Effector memory CD4-positive, alpha-beta T cell (primary cell): ENCODE results near the gene C19orf38.

Source experiments
- DNase-seq, 3 donors: peaks; one replicate each; pipeline ENCODE4 v3.0.0-alpha.2; 2020
- H3K27ac ChIP-seq: 2 replicates; pipeline ENCODE4 v1.7.0; 2013; ENCODE audit warnings: mild to moderate bottlenecking, low read length, moderate library complexity; ENCODE audit not compliant: insufficient read depth, poor library complexity, severe bottlenecking
- H3K27me3 ChIP-seq: replicated peaks from 2 replicates; pipeline ENCODE4 v1.7.0; 2013; ENCODE audit warnings: mild to moderate bottlenecking, low read length; ENCODE audit not compliant: insufficient read depth, control insufficient read depth, poor library complexity, severe bottlenecking
- H3K36me3 ChIP-seq: 2 replicates; pipeline ENCODE4 v1.7.0; 2013; ENCODE audit warnings: mild to moderate bottlenecking, low read length, moderate library complexity; ENCODE audit not compliant: control insufficient read depth, insufficient read depth
- H3K4me1 ChIP-seq: 2 replicates; pipeline ENCODE4 v1.7.0; 2013; ENCODE audit warnings: low read length, mild to moderate bottlenecking; ENCODE audit not compliant: control insufficient read depth, insufficient read depth, poor library complexity, severe bottlenecking
- H3K4me3 ChIP-seq: 2 replicates; pipeline ENCODE4 v1.7.0; 2013; ENCODE audit warnings: low read length, low read depth, mild to moderate bottlenecking; ENCODE audit not compliant: insufficient read depth, poor library complexity, severe bottlenecking
- H3K9me3 ChIP-seq: 2 replicates; pipeline ENCODE4 v1.7.0; 2013; ENCODE audit warnings: mild to moderate bottlenecking, low read length, moderate library complexity; ENCODE audit not compliant: control insufficient read depth

Gene C19orf38

DNA sequence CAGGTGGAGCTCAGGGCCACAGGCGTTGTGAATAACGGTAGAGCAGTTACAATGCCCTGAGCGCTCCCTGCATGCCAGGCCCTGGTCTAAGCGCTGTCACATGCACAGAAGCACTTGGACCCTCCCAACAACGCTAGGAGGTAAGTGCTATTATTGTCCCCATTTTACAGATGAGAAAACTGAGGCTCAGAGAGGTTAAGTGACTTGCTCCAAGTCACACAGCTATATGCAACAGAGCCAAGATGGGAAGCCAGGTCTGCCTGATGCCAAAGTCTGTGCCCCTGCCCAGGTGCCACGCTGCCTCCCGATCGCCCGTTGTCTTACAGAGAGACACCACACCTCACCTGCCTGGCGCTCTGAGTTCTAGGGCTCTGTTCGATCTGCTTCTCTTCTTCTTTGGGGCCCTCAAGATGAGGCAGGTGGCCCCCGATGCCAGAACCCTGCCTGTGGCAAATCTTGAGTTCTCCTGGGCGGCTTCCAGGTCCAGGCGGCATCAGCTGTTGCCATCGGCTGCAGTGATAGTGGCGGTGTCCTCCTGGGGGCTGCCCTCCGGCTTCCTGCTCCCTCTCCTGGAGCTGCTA, 60.3 kb downstream of the C19orf38 start:
- Histone ChIP-seq H3K4me1 (no peaks in the 10 kb centered on the region), H3K4me3 (no peak overlapping the region), H3K36me3 (peaks cover 42% of the 10 kb centered on the region)

DNA sequence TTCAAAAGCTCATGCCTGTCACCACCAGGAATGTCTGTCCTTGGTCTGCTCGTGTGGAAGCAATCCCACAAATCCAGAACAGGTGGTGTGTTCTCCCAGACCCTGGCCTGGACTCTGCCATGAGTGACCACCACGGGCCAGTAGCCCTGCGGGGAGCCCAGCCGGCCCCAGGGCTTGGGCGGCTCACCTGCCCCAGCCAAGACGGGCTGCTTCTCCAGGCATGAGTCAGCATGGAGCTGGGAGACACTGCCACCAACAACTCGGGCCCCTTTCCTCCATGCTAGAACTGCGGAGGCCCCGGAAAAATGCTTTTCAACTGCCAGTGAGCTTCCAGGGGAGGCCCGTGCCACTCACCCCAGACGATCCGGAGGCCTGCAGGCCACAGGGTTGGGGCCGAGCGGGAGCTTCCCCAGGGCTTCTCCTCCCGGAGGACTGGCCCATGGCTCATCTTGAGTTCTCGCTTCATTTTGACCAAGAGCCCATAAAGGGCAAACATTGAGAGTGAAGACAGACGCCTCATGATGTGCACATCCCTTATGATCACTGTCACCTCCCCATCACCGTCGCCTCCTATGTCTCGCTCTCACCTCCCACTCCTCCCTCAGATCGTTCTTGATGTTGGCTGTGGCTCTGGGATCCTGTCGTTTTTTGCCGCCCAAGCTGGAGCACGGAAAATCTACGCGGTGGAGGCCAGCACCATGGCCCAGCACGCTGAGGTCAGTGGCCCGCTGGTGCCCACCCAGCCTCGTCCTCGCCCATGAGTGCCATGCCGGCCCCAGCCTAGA, 63.6 kb downstream of the C19orf38 start:
- Histone ChIP-seq H3K4me1 (no peaks in the 10 kb centered on the region), H3K27me3 (no peaks in the 10 kb centered on the region), H3K27ac (no peak overlapping the region), H3K36me3 (peaks cover 49% of the 10 kb centered on the region), H3K4me3 (no peak overlapping the region), H3K9me3 (no peaks in the 10 kb centered on the region)
- DNase-seq, result no peak

More for the DNA sequence above, 60.3 kb downstream of the C19orf38 start:
- no peak overlapping the region for H3K27ac ChIP-seq
- no peaks in the 10 kb centered on the region for H3K27me3 ChIP-seq
- H3K9me3 ChIP-seq, result no peaks in the 10 kb centered on the region
- no peak for DNase-seq

DNA sequence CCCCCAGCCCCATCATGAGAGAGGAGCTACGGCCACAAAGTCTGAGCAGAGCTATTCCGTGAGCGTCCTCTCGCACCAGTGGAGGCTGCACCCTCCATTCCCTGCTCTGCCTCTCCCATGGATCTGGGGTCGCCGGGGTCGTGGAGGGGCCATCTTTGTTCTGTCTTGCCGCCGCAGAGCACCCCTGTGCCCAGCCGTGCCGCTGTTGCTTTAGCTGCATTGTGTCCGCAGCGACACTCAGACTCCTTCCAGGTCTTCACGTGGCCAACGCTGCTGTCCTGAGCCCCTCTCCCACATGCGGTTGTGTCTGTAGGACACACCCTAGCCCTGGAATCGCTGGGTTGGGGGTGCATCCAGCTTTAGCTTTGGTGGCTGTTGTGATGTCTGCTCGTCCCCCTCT, 64.4 kb downstream of the C19orf38 start:
- no peaks in the 10 kb centered on the region for H3K27me3 ChIP-seq
- H3K27ac ChIP-seq, result no peak overlapping the region
- H3K9me3 ChIP-seq, result no peaks in the 10 kb centered on the region
- H3K36me3 ChIP-seq, result peaks cover 45% of the 10 kb centered on the region
- H3K4me1 ChIP-seq, result no peaks in the 10 kb centered on the region
- DNase-seq, result no peak
- H3K4me3 ChIP-seq, result no peak overlapping the region

DNA sequence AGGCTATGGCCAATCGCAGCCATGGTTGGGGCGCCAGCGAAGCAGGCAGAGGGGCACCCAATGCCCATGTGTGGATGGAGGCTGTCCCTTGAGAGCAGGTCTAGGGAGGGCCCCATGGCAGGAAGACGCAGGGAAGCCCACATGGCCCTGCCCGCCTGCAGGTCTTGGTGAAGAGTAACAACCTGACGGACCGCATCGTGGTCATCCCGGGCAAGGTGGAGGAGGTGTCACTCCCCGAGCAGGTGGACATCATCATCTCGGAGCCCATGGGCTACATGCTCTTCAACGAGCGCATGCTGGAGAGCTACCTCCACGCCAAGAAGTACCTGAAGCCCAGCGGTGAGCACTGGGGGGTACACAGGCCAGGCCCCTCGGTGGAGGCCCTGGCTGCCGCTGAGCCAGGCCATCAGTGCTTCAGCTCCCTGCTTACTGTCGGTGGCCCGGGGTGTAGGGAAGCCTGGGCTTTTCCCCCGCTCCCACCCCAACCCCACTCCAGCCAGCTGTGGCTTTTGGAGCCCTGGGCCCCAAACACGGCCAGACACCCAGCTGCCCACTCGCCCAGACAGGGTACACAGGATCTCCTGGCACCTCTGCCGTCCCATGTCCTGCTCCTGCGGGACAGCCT, 65.6 kb downstream of the C19orf38 start:
- H3K4me3 ChIP-seq, result no peak overlapping the region
- no peak overlapping the region for H3K27ac ChIP-seq
- DNase-seq, result no peak
- no peaks in the 10 kb centered on the region for H3K9me3 ChIP-seq
- peaks cover 33% of the 10 kb centered on the region for H3K36me3 ChIP-seq
- no peaks in the 10 kb centered on the region for H3K4me1 ChIP-seq
- H3K27me3 ChIP-seq, result no peaks in the 10 kb centered on the region

DNA sequence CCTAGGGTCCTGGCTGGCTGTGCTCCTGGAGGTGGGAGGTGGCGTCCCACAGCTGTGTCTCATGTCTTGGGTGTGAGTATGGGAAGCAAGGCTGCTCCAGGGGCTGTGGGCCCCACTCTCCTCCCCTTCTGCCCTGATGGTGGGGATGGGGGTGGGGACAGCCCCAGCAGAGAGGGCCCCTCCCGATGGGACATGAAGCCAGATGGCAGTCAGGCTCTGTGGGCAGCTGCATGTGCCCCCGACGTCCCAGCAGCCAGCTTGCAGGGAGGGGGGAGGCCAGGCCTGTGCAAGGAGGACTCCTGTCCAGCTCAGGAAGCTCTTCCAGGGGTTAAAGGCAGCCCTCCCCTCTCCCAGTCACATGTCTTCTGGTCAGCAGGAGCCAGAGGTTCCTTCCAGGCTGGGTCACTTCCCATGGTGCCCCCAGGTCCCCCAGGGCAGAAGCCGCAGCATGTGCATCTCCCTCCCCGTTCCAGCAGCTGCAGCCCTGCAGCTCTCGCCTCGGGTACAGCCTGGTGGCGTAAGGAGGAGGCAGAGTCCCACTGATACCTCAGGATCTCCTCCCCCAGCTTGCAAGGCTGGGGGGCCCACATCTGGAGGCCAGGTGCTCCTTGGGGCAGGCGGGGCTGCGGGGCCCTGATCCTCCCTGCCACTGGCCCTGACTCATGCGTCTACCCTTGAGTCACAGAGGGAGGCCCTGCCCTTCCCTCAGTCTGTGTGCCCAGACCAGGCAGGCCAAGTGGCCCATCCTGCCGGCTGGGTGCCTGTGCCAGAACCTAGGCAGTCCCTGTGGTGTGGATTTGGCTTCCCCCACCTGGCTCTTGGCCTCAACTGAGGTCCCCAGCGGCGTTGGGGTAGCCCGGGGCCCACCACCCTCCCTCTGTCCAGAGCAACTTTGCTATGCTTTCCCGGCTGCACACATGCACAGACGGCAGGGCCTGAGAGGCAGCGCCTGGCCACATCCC, 67.2 kb downstream of the C19orf38 start:
- Histone ChIP-seq H3K4me1 (no peaks in the 10 kb centered on the region), H3K4me3 (no peak overlapping the region), H3K27ac (no peak overlapping the region), H3K36me3 (peaks cover 35% of the 10 kb centered on the region), H3K9me3 (no peaks in the 10 kb centered on the region), H3K27me3 (no peaks in the 10 kb centered on the region)
- DNase-seq, result no peak

DNA sequence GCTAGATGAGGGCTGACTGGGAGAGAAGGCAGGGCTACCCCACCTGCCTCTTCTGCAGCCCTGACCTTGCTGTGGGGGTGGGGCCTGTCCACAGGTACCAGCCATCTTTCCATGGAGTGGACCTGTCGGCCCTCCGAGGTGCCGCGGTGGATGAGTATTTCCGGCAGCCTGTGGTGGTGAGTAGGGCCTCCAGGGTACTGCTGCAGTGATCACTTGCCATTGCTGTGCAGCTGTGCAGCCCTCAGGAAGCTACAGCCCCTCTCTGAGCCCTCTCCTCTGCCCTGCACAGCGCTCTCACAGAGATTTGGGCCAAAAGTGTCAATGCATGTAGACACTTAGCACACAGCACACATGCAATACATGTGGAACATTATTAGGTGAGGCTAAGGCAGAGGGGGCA, 68.4 kb downstream of the C19orf38 start:
- Histone ChIP-seq H3K27ac (no peak overlapping the region), H3K9me3 (no peaks in the 10 kb centered on the region), H3K4me1 (no peaks in the 10 kb centered on the region), H3K27me3 (no peaks in the 10 kb centered on the region), H3K4me3 (no peak overlapping the region), H3K36me3 (peaks cover 36% of the 10 kb centered on the region)
- DNase-seq, result no peak

DNA sequence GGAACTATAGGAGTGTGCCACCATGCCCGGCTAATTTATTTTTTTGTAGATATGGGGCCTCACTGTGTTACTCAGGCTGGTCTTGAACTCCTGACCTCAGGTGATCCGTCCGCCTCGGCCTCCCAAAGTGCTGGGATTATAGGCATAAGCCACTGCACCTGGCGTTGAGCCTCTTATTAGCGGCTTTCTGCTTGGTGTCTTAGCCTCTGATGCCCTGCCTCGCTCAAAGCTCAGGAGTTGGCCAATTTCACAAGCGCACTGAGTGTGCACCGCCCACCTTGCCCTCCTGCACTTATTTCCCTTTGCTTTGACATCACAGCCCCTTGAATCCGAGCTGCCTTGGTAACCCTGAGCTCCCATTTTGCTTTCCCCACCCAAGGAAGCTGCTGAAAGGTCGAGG, 70.1 kb downstream of the C19orf38 start:
- no peak overlapping the region for H3K4me3 ChIP-seq
- no peaks in the 10 kb centered on the region for H3K4me1 ChIP-seq
- DNase-seq, result no peak
- H3K27ac ChIP-seq, result no peak overlapping the region
- H3K9me3 ChIP-seq, result no peaks in the 10 kb centered on the region
- H3K36me3 ChIP-seq, result peaks cover 31% of the 10 kb centered on the region
- H3K27me3 ChIP-seq, result no peaks in the 10 kb centered on the region
